Measurements from ENCODE around the gene TTC7B.

Gene TTC7B

GRCh38 chr14:90558983-90559590 is 257.1 kb downstream of the TTC7B start:
- DNase-seq (ENCODE audit: low spot score) = no peak

- DNase-seq (ENCODE audit: low spot score) = no peak
These were observed 257.9 kb downstream of the TTC7B start for GRCh38 chr14:90558041-90558982.

- no peak for DNase-seq (ENCODE audit: low spot score)
These were observed 258.7 kb downstream of the TTC7B start for GRCh38 chr14:90557516-90557915.

- DNase-seq (ENCODE audit: low spot score) = no peak
These were observed 259.4 kb downstream of the TTC7B start for GRCh38 chr14:90556666-90557450.

- DNase-seq (ENCODE audit: low spot score) = no peak
These were observed 260.2 kb downstream of the TTC7B start for GRCh38 chr14:90556012-90556477.

- DNase-seq (ENCODE audit: low spot score) = no peak
These were observed 260.9 kb downstream of the TTC7B start for GRCh38 chr14:90555126-90556011.

- DNase-seq (ENCODE audit: low spot score) = no peak
These were observed 261.9 kb downstream of the TTC7B start for GRCh38 chr14:90554341-90554740.

- no peak for DNase-seq (ENCODE audit: low spot score)
These were observed 262.3 kb downstream of the TTC7B start for GRCh38 chr14:90553921-90554336.

- no peak for DNase-seq (ENCODE audit: low spot score)
These were observed 262.8 kb downstream of the TTC7B start for GRCh38 chr14:90553298-90553920.

GRCh38 chr14:90552465-90553297 is 263.5 kb downstream of the TTC7B start:
- DNase-seq (ENCODE audit: low spot score) = no peak

GRCh38 chr14:90551733-90552464 is 264.3 kb downstream of the TTC7B start:
- no peak for DNase-seq (ENCODE audit: low spot score)

- DNase-seq (ENCODE audit: low spot score) = no peak
These were observed 265.0 kb downstream of the TTC7B start for GRCh38 chr14:90551070-90551704.

GRCh38 chr14:90549794-90550641 is 266.2 kb downstream of the TTC7B start:
- DNase-seq (ENCODE audit: low spot score) = no peak

- DNase-seq (ENCODE audit: low spot score) = no peak
These were observed 267.8 kb downstream of the TTC7B start for GRCh38 chr14:90548455-90548854.

- DNase-seq (ENCODE audit: low spot score) = no peak
These were observed 268.3 kb downstream of the TTC7B start for GRCh38 chr14:90547968-90548367.

- no peak for DNase-seq (ENCODE audit: low spot score)
These were observed 269.0 kb downstream of the TTC7B start for GRCh38 chr14:90547250-90547649.

GRCh38 chr14:90546767-90547166 is 269.5 kb downstream of the TTC7B start:
- no peak for DNase-seq (ENCODE audit: low spot score)

All from AG20443 (cell line).